GM19463 (cell line): Measurements from ENCODE around the gene PFKP.

Experiments used
- ATAC-seq: cut with Tn5 transposase; IDR thresholded peaks from one replicate; pipeline ENCODE4 v1.9.1; 2021; ENCODE audit warnings: mild to moderate bottlenecking, moderate library complexity; ENCODE audit not compliant: unreplicated experiment

PFKP gene

GRCh38 chr10:3110782-3111620 lies 43.7 kb downstream of the PFKP start:
- no peak for ATAC-seq

- no peak for ATAC-seq
Measured at GRCh38 chr10:3111621-3112163, 44.3 kb downstream of the PFKP start.

GRCh38 chr10:3113343-3113720 lies 46.0 kb downstream of the PFKP start:
- ATAC-seq = no peak

- no peak for ATAC-seq
Measured at GRCh38 chr10:3115685-3116084, 48.3 kb downstream of the PFKP start.

GRCh38 chr10:3116508-3117100 lies 49.3 kb downstream of the PFKP start:
- no peak for ATAC-seq

- ATAC-seq = no peak
Measured at GRCh38 chr10:3117486-3117885, 50.1 kb downstream of the PFKP start.

GRCh38 chr10:3118641-3119091 lies 51.3 kb downstream of the PFKP start:
- no peak for ATAC-seq

- ATAC-seq = no peak
Measured at GRCh38 chr10:3119796-3120459, 52.6 kb downstream of the PFKP start.

- ATAC-seq = no peak
Measured at GRCh38 chr10:3122034-3122433, 54.7 kb downstream of the PFKP start.

GRCh38 chr10:3122486-3123205 lies 55.3 kb downstream of the PFKP start:
- no peak for ATAC-seq

GRCh38 chr10:3123571-3124411 lies 56.4 kb downstream of the PFKP start:
- no peak for ATAC-seq

GRCh38 chr10:3124412-3125175 lies 57.2 kb downstream of the PFKP start:
- no peak for ATAC-seq

GRCh38 chr10:3125527-3126170 lies 58.3 kb downstream of the PFKP start:
- no peak for ATAC-seq

GRCh38 chr10:3126249-3126648 lies 58.9 kb downstream of the PFKP start:
- no peak for ATAC-seq

- no peak for ATAC-seq
Measured at GRCh38 chr10:3126741-3127346, 59.5 kb downstream of the PFKP start.

GRCh38 chr10:3127921-3128320 lies 60.6 kb downstream of the PFKP start:
- ATAC-seq = no peak

GRCh38 chr10:3128379-3129130 lies 61.2 kb downstream of the PFKP start:
- no peak for ATAC-seq
